RWPE1 (cell line): ENCODE data around the gene SLC8B1.

Source experiments
- CTCF ChIA-PET: fragments of 350-600 bp; sonication (Branson Sonifier 250); formaldehyde crosslinking; extraction: SDS; loops from one replicate; lab custom pipeline; 2021; lab: Yijun Ruan, JAX
- POLR2A ChIA-PET: fragments of 400-600 bp; formaldehyde crosslinking; extraction: SDS; loops from one replicate; lab custom pipeline; 2020; ENCODE audit warnings: antibody characterized with exemption; ENCODE audit not compliant: low non-redundant PET; lab: Yijun Ruan, JAX
- DNase-seq: peaks from one replicate; pipeline ENCODE4 v3.0.0; 2012; ENCODE audit warnings: low spot score
- H3K27ac ChIP-seq: fragments of 450-650 bp; 2 replicates; pipeline ENCODE4 v1.5.1; 2017
- CTCF ChIP-seq: fragments of 450-650 bp; conservative IDR thresholded peaks from 2 replicates; pipeline ENCODE4 v1.5.1; 2017; ENCODE audit warnings: low read depth, mild to moderate bottlenecking

Gene SLC8B1

GRCh38 chr12:113334786-113335539 lies at the start of gene SLC8B1:
TSS of gene SLC8B1 (minus strand) at chr12:113335109. CDS start at chr12:113332878, 2,231 bp downstream.
- H3K27ac ChIP-seq: peak within 1 kb of the TSS; percentile 51
- CTCF ChIA-PET: interaction anchor here (0.7 kb wide), 1 partner anchor 63 kb away, joined by 3 read pairs; no protein-coding TSS in a partner anchor
- TF ChIP-seq CTCF: no peak
- DNase-seq: peak; percentile 92
- POLR2A ChIA-PET: interaction anchor here (0.5 to 0.9 kb wide), 4 partner anchors 24 to 164 kb away, joined by 3 to 8 read pairs (median 4); partner anchors contain the start of gene PLBD2

DNA sequence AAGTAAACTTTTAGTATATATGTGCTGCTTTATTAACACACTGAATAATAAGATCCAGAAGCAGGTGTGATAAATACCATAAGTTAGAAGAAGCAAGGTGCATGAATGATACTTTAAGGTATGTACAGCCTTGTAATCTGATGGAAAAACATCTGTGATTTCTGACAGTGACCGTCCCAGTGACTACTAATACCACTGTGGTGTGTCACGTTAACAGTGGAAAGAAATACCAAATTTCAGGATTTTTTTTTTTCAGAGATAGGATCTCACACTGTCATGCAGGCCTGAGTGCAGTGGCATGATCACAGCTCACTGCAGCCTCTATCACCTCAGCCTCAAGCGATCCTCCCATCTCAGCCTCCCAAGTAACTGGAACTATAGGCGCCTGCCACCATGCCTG lies 47.3 kb upstream of the SLC8B1 start:
- TF ChIP-seq CTCF: no peak
- DNase-seq: no peak
- H3K27ac ChIP-seq: no peak overlapping the region
- ChIA-PET POLR2A (no interaction called here), CTCF (no interaction called here)

DNA sequence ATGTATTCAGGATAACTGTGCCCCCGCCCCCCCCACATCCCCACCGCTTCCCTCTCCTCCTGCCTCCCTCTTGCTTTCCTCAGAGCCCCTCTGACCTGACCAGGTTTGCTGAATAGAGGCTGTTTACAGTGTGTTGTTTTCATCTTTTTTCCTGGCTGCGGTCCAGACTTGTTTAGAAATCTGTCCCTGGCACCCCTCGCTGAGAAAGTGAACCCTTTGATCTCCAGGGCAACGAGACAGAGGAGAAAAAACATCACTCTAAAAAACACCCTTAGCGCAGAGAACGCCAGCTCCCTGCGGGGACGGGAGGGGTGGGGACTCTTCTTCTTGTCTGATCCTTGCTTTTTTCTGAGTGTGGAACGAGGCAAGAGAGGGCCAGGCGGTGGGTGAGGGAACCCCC lies 46.3 kb upstream of the SLC8B1 start:
- ChIA-PET CTCF (no interaction called here), POLR2A (no interaction called here)
- no peak for TF ChIP-seq CTCF
- DNase-seq: no peak
- no peak overlapping the region for H3K27ac ChIP-seq

GRCh38 chr12:113378291-113378690 lies 43.4 kb upstream of the SLC8B1 start:
- no peak for TF ChIP-seq CTCF
- H3K27ac ChIP-seq: no peak overlapping the region
- ChIA-PET CTCF (no interaction called here), POLR2A (no interaction called here)
- DNase-seq: no peak

DNA sequence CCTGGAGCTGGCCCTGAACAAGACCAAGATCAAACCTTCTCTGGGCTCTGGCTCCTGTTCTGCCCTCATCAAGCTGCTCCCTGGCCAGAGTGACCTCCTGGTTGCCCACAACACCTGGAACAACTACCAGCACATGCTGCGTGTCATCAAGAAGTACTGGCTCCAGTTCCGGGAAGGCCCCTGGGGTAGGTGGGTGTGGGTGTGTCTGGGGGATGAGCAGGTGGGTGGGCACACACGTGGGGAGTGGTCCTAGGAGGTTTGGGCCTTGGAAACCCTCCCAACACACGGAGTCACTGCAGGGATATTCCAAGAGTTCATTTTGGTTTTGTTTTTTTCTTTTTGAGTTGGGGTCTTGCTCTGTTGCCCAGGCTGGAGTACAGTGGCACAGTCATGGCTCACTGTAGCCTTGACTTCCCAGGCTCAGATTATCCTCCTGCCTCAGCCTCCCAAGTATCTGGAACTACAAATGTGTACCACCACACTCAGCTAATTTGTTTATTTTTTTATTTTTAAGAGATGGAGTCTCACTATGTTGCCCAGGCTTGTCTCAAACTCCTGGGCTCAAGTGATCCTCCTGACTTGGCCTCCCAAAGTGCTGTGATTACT lies 40.0 kb upstream of the SLC8B1 start:
- CTCF ChIA-PET: no interaction called here
- POLR2A ChIA-PET: no interaction called here
- no peak overlapping the region for H3K27ac ChIP-seq
- DNase-seq: no peak
- no peak for TF ChIP-seq CTCF

- ChIA-PET POLR2A (no interaction called here), CTCF (no interaction called here)
- TF ChIP-seq CTCF: no peak
- DNase-seq: no peak
- H3K27ac ChIP-seq: no peak overlapping the region
These were observed 39.1 kb upstream of the SLC8B1 start for GRCh38 chr12:113373969-113374368.
